Left kidney (tissue), 8 donors: ENCODE measurements around the gene CORO2A. TPM values are rescaled to one million over a fixed set of nuclear protein-coding genes. Genes with fewer than 3 reads are reported as not detected.

Experiments
- DNase-seq: peaks from one replicate; pipeline ENCODE4 v3.0.0-alpha.2; 2013
- long read RNA-seq, 8 donors: transcript quantifications; one replicate each; lab custom pipeline, GENCODE V29; 2026
- polyA plus RNA-seq: library from polyadenylated mRNA; unstranded; fragments of 120-200 nt; gene quantifications from one replicate; pipeline ENCODE4 v1.2.1, GENCODE V29; 2013; ENCODE audit not compliant: insufficient read length

Gene CORO2A
- 2.2 TPM for polyA plus RNA-seq
- long read RNA-seq, donor 1: 0 reads
- long read RNA-seq, donor 2, full-length matches to known transcripts: 1 of 1 reads
- long read RNA-seq, donor 2, partial matches to known transcripts: 0 of 1 reads
- long read RNA-seq, donor 2, other reads (novel, unspliced or antisense): 0 of 1 reads
- long read RNA-seq, donor 3: 0 reads
- long read RNA-seq, donor 4: 0 reads
- long read RNA-seq, donor 5: 0 reads
- long read RNA-seq, donor 6, full-length matches to known transcripts: 1 of 1 reads
- long read RNA-seq, donor 6, partial matches to known transcripts: 0 of 1 reads
- long read RNA-seq, donor 6, other reads (novel, unspliced or antisense): 0 of 1 reads
- long read RNA-seq, donor 7: 0 reads
- long read RNA-seq, donor 8, full-length matches to known transcripts: 2 of 2 reads
- long read RNA-seq, donor 8, partial matches to known transcripts: 0 of 2 reads
- long read RNA-seq, donor 8, other reads (novel, unspliced or antisense): 0 of 2 reads

- DNase-seq: peak; percentile 65
Observed at GRCh38 chr9:98192503-98193335, at the start of gene CORO2A. CORO2A (minus strand) TSS chr9:98192637; CDS start chr9:98157660, 34,977 bp downstream.

- no peak for DNase-seq
Observed at GRCh38 chr9:98241357-98242300, 49.2 kb upstream of the CORO2A start.

- no peak for DNase-seq
Observed at GRCh38 chr9:98240475-98240874, 48.0 kb upstream of the CORO2A start.

GRCh38 chr9:98236901-98237487, 44.6 kb upstream of the CORO2A start:
- DNase-seq: no peak

GRCh38 chr9:98235126-98235525, 42.7 kb upstream of the CORO2A start:
- no peak for DNase-seq

GRCh38 chr9:98234245-98234825, 41.9 kb upstream of the CORO2A start:
- DNase-seq: no peak

GRCh38 chr9:98232926-98233325, 40.5 kb upstream of the CORO2A start:
- DNase-seq: no peak

GRCh38 chr9:98231770-98232478, 39.5 kb upstream of the CORO2A start:
- no peak for DNase-seq

- DNase-seq: no peak
Observed at GRCh38 chr9:98230789-98231188, 38.4 kb upstream of the CORO2A start.

GRCh38 chr9:98230304-98230703, 37.9 kb upstream of the CORO2A start:
- no peak for DNase-seq

- DNase-seq: no peak
Observed at GRCh38 chr9:98229620-98230019, 37.2 kb upstream of the CORO2A start.

- no peak for DNase-seq
Observed at GRCh38 chr9:98229090-98229395, 36.6 kb upstream of the CORO2A start.

- DNase-seq: no peak
Observed at GRCh38 chr9:98228392-98229089, 36.1 kb upstream of the CORO2A start.

- no peak for DNase-seq
Observed at GRCh38 chr9:98227883-98228282, 35.4 kb upstream of the CORO2A start.

- DNase-seq: no peak
Observed at GRCh38 chr9:98226957-98227356, 34.5 kb upstream of the CORO2A start.

GRCh38 chr9:98226516-98226915, 34.1 kb upstream of the CORO2A start:
- no peak for DNase-seq

GRCh38 chr9:98225015-98225442, 32.6 kb upstream of the CORO2A start:
- no peak for DNase-seq

GRCh38 chr9:98222885-98223691, 30.7 kb upstream of the CORO2A start:
- no peak for DNase-seq

- DNase-seq: no peak
Observed at GRCh38 chr9:98220911-98221310, 28.5 kb upstream of the CORO2A start.
